Stimulated activated CD4-positive, alpha-beta T cell treated with anti-CD3 and anti-CD28 coated beads, Interleukin-4, amount 100 ng/mL, for 4 hours (primary cell): ENCODE data around the gene OR8G1.
"Not testable (repeated sequence)": the region's sequence is repeated elsewhere in the genome, so short reads cannot be mapped to it uniquely, and the experiment has no call there.

Experiments used
- DNase-seq, 2 experiments: peaks; one replicate each; pipeline ENCODE4 v3.0.0-alpha.2; 2020

OR8G1 gene

GRCh38 chr11:124240621-124241397, at the start of gene OR8G1:
OR8G1 (plus strand) TSS chr11:124241095; CDS start chr11:124249676, 8,581 bp downstream.
- DNase-seq: no peak

- DNase-seq: no peak
Observed at GRCh38 chr11:124193221-124194010, 47.5 kb upstream of the OR8G1 start.

- no peak for DNase-seq
Observed at GRCh38 chr11:124194293-124195188, 46.4 kb upstream of the OR8G1 start.

GRCh38 chr11:124195189-124195734, 45.6 kb upstream of the OR8G1 start:
- DNase-seq: peak in 1 of 2 experiments; percentile 18

GRCh38 chr11:124197999-124198398, 42.9 kb upstream of the OR8G1 start:
- DNase-seq: no peak

GRCh38 chr11:124198897-124199296, 42.0 kb upstream of the OR8G1 start:
- DNase-seq: no peak

- DNase-seq: no peak
Observed at GRCh38 chr11:124199702-124200101, 41.2 kb upstream of the OR8G1 start.

- no peak for DNase-seq
Observed at GRCh38 chr11:124200671-124201070, 40.2 kb upstream of the OR8G1 start.

GRCh38 chr11:124202951-124203350, 37.9 kb upstream of the OR8G1 start:
- DNase-seq: no peak

GRCh38 chr11:124204008-124204407, 36.9 kb upstream of the OR8G1 start:
- no peak for DNase-seq

GRCh38 chr11:124207102-124207792, 33.6 kb upstream of the OR8G1 start:
- DNase-seq: no peak

GRCh38 chr11:124209824-124210357, 31.0 kb upstream of the OR8G1 start:
- no peak for DNase-seq

- DNase-seq: no peak
Observed at GRCh38 chr11:124210421-124210820, 30.5 kb upstream of the OR8G1 start.

- DNase-seq: no peak
Observed at GRCh38 chr11:124211321-124211720, 29.6 kb upstream of the OR8G1 start.

GRCh38 chr11:124214027-124214426, 26.9 kb upstream of the OR8G1 start:
- DNase-seq: no peak

- DNase-seq: no peak
Observed at GRCh38 chr11:124219126-124219525, 21.8 kb upstream of the OR8G1 start.

GRCh38 chr11:124222407-124222806, 18.5 kb upstream of the OR8G1 start:
- no peak for DNase-seq

- not testable (repeated sequence) for DNase-seq
Observed at GRCh38 chr11:124224618-124225423, 16.1 kb upstream of the OR8G1 start.

- DNase-seq: no peak
Observed at GRCh38 chr11:124225471-124225870, 15.4 kb upstream of the OR8G1 start.

- DNase-seq: no peak
Observed at GRCh38 chr11:124233376-124233775, 7.5 kb upstream of the OR8G1 start.

GRCh38 chr11:124238512-124238911, 2.4 kb upstream of the OR8G1 start:
- no peak for DNase-seq
